GM12878 (cell line): ENCODE data around the gene FSTL4.

Source experiments
- BRCA1 ChIP-seq: IDR thresholded peaks from 2 replicates; pipeline ENCODE4 v1.6.1; 2011; ENCODE audit warnings: low read depth, low read length, improper control_type of control experiment
- CBFB ChIP-seq: IDR thresholded peaks from 2 replicates; pipeline ENCODE4 v1.6.1; 2016; ENCODE audit warnings: antibody characterized with exemption, low read depth
- KDM1A ChIP-seq: fragments of 200-600 bp; sonication (generic); IDR thresholded peaks from 2 replicates; pipeline ENCODE4 v1.6.1; 2016; ENCODE audit warnings: borderline replicate concordance
- SP1 ChIP-seq: IDR thresholded peaks from one replicate; pipeline ENCODE4 v1.6.1; 2011; ENCODE audit warnings: low read depth, low read length
- ZSCAN29 ChIP-seq: fragments of 450-650 bp; IDR thresholded peaks from 2 replicates; pipeline ENCODE4 v1.6.1; 2017; ENCODE audit warnings: mild to moderate bottlenecking, moderate library complexity
- TF ChIP-seq, protein P1 (sequence below), 3 experiments: IDR thresholded peaks in 2 of 3; conservative IDR thresholded peaks in 1 of 3; 2 replicates each; pipeline ENCODE4 v1.5.1; 2011; ENCODE audit warnings: low read depth in 3 of 3, low read length in 3 of 3, mild to moderate bottlenecking in 3 of 3, control low read depth in 2 of 3, moderate library complexity in 2 of 3, inconsistent platforms in 1 of 3, mixed read lengths in 1 of 3; ENCODE audit not compliant: control insufficient read depth in 2 of 3, insufficient read depth in 1 of 3; ENCODE audit errors: extremely low read depth in 1 of 3
- TF ChIP-seq, protein P2 (sequence below): fragments of 450-650 bp; IDR thresholded peaks from 2 replicates; pipeline ENCODE4 v1.6.1; 2014; ENCODE audit warnings: mild to moderate bottlenecking
- TF ChIP-seq, protein P3 (sequence below): fragments of 450-650 bp; IDR thresholded peaks from 2 replicates; pipeline ENCODE4 v1.6.1; 2017; ENCODE audit warnings: mild to moderate bottlenecking, moderate library complexity
- TF ChIP-seq, protein P4 (sequence below): fragments of 450-650 bp; IDR thresholded peaks from 2 replicates; pipeline ENCODE4 v1.6.1; 2017; ENCODE audit warnings: mild to moderate bottlenecking

DNA sequence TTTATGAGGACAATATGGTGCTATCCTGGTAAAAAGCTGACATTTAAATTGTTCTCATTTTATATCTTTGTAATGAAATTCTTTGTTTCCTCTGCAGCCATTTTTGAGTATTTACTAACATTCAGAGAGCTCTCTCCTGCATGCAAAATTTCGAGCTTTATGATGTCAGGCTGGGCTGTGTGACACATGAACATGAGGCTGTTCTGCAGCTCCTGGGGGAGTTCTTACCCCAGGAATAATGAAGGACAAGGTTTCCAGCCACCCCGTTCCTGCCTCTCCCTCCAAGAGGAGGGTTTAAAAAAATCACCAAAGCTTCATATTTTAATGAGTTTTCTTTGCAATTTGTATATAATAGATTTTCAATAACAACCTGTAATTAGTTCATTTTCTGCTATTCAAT lies 308.2 kb downstream of the FSTL4 start:
- TF ChIP-seq CBFB: no peak
- TF ChIP-seq, protein P1, sequence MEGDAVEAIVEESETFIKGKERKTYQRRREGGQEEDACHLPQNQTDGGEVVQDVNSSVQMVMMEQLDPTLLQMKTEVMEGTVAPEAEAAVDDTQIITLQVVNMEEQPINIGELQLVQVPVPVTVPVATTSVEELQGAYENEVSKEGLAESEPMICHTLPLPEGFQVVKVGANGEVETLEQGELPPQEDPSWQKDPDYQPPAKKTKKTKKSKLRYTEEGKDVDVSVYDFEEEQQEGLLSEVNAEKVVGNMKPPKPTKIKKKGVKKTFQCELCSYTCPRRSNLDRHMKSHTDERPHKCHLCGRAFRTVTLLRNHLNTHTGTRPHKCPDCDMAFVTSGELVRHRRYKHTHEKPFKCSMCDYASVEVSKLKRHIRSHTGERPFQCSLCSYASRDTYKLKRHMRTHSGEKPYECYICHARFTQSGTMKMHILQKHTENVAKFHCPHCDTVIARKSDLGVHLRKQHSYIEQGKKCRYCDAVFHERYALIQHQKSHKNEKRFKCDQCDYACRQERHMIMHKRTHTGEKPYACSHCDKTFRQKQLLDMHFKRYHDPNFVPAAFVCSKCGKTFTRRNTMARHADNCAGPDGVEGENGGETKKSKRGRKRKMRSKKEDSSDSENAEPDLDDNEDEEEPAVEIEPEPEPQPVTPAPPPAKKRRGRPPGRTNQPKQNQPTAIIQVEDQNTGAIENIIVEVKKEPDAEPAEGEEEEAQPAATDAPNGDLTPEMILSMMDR (IDR thresholded peaks at IDR 0.05 in 2 of 3, conservative IDR thresholded peaks at IDR 0.05 in 1 of 3; ENCODE audit: control insufficient read depth in 2 of 3, extremely low read depth in 1 of 3, insufficient read depth in 1 of 3, low read depth in 3 of 3, low read length in 3 of 3): no peak
- no peak for TF ChIP-seq ZSCAN29
- TF ChIP-seq, protein P2, sequence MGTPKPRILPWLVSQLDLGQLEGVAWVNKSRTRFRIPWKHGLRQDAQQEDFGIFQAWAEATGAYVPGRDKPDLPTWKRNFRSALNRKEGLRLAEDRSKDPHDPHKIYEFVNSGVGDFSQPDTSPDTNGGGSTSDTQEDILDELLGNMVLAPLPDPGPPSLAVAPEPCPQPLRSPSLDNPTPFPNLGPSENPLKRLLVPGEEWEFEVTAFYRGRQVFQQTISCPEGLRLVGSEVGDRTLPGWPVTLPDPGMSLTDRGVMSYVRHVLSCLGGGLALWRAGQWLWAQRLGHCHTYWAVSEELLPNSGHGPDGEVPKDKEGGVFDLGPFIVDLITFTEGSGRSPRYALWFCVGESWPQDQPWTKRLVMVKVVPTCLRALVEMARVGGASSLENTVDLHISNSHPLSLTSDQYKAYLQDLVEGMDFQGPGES: no peak
- no peak for TF ChIP-seq KDM1A
- TF ChIP-seq, protein P3, sequence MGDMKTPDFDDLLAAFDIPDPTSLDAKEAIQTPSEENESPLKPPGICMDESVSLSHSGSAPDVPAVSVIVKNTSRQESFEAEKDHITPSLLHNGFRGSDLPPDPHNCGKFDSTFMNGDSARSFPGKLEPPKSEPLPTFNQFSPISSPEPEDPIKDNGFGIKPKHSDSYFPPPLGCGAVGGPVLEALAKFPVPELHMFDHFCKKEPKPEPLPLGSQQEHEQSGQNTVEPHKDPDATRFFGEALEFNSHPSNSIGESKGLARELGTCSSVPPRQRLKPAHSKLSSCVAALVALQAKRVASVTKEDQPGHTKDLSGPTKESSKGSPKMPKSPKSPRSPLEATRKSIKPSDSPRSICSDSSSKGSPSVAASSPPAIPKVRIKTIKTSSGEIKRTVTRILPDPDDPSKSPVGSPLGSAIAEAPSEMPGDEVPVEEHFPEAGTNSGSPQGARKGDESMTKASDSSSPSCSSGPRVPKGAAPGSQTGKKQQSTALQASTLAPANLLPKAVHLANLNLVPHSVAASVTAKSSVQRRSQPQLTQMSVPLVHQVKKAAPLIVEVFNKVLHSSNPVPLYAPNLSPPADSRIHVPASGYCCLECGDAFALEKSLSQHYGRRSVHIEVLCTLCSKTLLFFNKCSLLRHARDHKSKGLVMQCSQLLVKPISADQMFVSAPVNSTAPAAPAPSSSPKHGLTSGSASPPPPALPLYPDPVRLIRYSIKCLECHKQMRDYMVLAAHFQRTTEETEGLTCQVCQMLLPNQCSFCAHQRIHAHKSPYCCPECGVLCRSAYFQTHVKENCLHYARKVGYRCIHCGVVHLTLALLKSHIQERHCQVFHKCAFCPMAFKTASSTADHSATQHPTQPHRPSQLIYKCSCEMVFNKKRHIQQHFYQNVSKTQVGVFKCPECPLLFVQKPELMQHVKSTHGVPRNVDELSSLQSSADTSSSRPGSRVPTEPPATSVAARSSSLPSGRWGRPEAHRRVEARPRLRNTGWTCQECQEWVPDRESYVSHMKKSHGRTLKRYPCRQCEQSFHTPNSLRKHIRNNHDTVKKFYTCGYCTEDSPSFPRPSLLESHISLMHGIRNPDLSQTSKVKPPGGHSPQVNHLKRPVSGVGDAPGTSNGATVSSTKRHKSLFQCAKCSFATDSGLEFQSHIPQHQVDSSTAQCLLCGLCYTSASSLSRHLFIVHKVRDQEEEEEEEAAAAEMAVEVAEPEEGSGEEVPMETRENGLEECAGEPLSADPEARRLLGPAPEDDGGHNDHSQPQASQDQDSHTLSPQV: no peak
- TF ChIP-seq, protein P4, sequence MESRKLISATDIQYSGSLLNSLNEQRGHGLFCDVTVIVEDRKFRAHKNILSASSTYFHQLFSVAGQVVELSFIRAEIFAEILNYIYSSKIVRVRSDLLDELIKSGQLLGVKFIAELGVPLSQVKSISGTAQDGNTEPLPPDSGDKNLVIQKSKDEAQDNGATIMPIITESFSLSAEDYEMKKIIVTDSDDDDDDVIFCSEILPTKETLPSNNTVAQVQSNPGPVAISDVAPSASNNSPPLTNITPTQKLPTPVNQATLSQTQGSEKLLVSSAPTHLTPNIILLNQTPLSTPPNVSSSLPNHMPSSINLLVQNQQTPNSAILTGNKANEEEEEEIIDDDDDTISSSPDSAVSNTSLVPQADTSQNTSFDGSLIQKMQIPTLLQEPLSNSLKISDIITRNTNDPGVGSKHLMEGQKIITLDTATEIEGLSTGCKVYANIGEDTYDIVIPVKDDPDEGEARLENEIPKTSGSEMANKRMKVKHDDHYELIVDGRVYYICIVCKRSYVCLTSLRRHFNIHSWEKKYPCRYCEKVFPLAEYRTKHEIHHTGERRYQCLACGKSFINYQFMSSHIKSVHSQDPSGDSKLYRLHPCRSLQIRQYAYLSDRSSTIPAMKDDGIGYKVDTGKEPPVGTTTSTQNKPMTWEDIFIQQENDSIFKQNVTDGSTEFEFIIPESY: no peak
- no peak for TF ChIP-seq SP1
- no peak for TF ChIP-seq BRCA1
